Stimulated activated naive CD8-positive, alpha-beta T cell treated with anti-CD3 and anti-CD28 coated beads, Interleukin-15, Interleukin-2, amounts not matched to agents 100 U/mL and 50 U/mL, for 24 hours (primary cell): ENCODE measurements around the gene HHATL.
A peak's percentile ranks its signal among the peaks of the same experiment; 100 is the strongest.

Experiments
- ATAC-seq: fragments of 150-1000 bp; cut with Tn5 transposase; one replicate; pipeline ENCODE4 v1.10.0; 2021
- DNase-seq: peaks from one replicate; pipeline ENCODE4 v3.0.0; 2021

The HHATL gene

DNA sequence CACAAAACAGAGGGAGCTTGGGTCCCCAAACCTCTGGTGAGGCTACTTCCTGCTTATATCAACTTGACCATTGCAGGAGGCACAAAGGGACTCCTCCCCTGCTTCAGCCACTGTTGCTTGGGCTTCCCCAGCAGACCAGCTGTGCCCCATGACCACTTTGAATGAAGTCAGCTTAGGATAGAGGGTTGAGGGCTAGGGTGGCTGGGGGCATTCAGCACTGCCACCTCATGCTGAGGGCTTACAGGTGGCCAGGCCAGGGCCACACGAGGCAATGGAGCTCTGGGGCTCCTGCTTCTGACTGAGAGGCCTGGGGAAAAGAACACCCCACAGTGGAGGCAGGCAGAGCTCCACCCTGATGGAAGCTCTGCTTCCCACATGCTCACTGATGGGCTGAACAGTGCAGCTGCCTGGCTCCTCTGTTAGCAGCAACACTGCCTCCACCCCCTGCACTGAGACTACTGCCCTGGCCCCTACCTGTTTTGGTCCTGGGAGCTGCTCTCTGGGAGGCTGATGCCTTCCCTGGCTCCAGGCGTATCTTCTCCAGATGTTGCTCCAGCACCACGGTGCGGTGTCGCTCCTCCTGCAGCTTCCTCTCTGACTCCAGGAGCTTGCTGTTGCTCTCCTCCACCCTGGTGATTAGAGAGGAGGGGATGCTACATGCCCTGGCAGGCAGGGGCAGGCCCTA is 10.2 kb upstream of the HHATL start:
- DNase-seq (no peak), ATAC-seq (no peak)

- DNase-seq, result no peak
- ATAC-seq, result no peak
Measured at GRCh38 chr3:42712344-42712648, 9.7 kb upstream of the HHATL start.

GRCh38 chr3:42711491-42712343 is 9.1 kb upstream of the HHATL start:
- DNase-seq (no peak), ATAC-seq (no peak)

DNA sequence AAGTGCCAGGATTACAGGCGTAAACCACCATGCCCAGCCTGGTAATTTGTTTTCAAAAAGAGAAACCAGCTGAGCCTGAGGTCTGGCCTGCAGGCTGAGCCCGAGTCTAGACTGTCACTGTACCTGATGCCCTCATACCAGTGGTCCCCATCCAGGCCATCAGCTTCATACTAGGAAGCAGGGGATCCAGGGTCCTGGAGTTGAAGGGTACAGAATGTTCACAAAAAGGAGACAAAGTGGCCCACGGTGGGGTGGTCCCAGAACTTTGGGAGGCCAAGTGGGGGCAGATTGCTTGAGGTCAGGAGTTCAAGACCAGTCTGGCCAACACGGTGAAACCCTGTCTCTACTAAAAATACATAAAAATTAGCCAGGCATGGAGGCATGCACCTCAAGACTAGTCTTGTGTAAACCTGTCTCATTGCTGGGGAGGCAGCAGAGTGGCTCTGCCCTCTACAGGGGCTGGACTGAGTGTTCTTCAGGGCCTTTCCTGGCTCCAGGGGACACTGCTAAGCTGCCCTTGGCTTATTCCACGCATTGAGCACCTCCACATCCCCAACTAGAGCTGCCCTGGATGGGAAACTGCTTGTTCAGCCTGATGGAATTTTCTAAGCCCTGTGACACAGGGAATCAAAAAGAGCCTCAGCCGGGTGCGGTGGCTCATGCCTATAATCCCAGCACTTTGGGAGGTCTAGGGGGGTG is 7.9 kb upstream of the HHATL start:
- ATAC-seq (no peak), DNase-seq (no peak)

DNA sequence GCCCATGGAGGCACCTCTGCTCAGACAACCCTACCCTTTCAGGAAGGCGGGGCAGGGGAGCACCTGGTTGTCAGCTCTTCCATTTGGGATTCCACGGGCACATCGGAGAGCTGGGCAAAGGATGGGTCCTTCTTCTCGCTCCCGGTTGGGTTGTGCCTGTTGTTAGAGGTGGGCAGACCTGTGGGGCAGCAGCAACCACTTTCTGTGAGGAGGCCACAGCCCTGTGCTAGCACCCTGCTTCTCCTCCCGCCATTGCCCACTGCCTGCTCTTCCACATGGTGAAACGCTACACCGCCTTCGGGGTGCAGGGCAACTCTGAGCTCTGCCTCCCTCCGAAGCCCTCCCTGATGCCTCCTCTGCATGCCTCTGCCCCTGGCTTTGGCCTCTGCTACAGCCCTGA is 7.0 kb upstream of the HHATL start:
- no peak for DNase-seq

DNA sequence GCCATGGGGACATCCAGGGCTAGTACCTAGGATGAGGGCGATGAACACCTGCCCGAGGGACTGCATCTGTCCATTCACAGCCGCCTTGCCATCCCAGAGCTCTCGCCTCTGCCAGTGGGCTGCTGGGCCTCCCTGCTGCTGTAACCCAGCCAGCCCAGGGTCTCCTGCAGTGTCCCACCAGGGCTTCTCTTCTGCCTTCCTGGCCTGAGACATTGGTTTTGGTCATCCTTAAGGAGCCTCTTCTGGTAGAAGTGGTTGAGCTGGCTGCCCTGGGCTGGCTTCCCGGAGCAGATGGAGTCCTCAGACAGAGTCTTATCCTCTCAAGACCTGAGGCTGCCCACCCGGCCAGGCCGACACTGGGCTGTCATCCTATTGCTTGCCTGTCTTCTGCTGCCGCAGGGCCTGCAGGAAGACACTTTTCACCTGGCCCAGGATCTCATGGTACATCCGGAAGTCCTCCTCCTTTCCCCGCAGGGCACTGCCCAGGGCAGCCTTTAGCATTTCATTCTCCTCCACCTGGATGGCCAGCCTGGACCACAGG is 6.1 kb upstream of the HHATL start:
- DNase-seq (no peak), ATAC-seq (no peak)

More for the DNA sequence above, 7.0 kb upstream of the HHATL start:
- no peak for ATAC-seq

GRCh38 chr3:42707620-42708355 is 5.2 kb upstream of the HHATL start:
- DNase-seq (no peak), ATAC-seq (no peak)

DNA sequence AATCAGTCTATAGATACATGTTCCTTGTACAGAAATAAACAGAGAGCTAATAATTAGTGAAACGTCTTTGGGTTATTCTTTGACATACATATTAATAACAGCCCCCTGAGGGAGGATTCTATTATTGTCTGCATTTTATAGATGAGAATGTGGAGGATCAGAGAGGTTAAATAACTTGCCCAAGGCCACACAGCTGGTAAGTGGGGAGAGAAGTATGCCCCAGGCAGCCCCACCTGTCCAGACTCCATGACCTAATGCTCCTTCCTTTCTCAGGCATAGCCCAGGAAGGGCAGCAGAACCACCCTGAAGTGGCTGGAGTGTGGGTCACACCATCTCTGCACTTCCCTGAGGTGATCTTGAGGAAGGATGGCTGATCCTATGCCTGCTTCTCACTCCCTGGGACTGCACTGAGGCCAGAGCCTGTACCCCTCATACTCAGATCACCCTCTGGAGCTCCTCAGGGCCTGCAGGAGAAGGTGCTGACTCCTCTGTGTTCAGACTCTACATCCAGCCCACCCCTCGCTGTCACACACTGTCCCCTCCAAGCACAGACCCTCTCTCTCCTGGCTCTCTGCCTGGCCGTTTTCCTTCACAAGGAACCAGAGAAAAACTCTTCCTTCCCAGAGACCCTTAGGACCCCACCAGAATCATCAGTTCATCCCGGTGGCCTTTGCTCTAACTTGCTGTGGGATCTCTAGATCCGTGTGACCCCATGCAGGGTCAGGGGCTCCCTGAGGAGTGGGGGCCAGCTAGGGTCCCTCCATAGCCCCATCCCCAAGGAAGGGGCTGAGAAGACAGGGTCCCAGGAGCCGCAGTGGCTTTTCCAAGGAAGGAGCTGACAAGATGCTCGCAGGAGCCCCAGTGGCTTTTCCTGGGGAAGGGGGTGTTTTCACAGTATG is 4.4 kb upstream of the HHATL start:
- no peak for DNase-seq
- no peak for ATAC-seq

- ATAC-seq (no peak), DNase-seq (no peak)
Measured at GRCh38 chr3:42705962-42706585, 3.5 kb upstream of the HHATL start.

DNA sequence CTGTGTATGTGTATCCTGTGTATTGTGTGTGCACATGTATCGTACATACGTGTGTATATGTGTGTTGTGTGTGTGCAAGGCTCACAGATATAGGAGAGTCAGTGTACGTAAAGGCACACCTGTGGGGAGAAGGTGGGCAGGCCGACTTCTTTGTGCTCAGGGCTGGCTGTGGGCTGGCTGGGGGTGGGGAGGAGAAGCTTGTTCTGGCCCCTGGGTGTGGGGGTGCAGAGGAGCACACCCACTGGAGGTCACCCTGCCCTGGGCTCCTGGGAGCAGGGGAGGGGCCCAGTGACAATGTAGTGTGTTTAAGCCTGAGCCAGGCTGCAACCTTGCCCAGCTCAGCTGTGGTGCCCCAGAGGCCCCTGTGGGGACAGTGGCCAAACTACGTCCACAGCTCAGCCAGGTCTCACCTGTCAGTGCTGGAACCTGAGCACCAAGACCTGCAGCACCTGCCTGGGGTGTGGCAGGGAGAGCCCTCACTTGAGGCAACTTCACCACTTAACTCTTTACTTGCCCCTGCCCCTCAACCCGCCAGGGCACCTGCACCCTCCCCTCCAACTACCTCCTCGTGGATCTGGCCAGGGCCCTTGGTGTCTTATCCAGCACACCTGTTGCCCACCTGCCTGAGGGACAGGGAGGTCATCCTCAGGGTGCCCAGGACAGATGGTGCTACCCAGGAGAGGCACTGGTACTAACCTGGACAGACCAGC is 2.6 kb upstream of the HHATL start:
- ATAC-seq, result no peak

GRCh38 chr3:42704136-42704841 is 1.7 kb upstream of the HHATL start:
- DNase-seq (no peak), ATAC-seq (no peak)

More for the DNA sequence above, 2.6 kb upstream of the HHATL start:
- DNase-seq, result no peak

DNA sequence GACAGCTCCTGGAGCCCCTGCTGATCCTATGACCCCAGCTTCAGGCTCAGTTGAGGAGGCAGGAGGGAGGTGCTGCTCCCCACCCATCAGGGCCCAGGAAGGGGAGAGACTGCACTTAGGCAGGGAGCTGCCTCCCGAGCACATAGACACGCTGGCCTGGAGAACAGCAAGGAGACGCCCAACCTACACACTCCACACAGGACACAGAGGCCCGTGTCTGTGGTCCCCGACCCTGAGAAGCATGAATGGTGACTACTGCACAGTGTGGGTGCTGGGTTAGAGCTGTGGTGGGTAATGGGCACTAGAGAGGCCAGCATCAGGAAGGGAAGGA is 1.1 kb upstream of the HHATL start:
- ATAC-seq, result no peak
- no peak for DNase-seq

- ATAC-seq (no peak), DNase-seq (no peak)
Measured at GRCh38 chr3:42702982-42703694, 540 bp upstream of the HHATL start.

DNA sequence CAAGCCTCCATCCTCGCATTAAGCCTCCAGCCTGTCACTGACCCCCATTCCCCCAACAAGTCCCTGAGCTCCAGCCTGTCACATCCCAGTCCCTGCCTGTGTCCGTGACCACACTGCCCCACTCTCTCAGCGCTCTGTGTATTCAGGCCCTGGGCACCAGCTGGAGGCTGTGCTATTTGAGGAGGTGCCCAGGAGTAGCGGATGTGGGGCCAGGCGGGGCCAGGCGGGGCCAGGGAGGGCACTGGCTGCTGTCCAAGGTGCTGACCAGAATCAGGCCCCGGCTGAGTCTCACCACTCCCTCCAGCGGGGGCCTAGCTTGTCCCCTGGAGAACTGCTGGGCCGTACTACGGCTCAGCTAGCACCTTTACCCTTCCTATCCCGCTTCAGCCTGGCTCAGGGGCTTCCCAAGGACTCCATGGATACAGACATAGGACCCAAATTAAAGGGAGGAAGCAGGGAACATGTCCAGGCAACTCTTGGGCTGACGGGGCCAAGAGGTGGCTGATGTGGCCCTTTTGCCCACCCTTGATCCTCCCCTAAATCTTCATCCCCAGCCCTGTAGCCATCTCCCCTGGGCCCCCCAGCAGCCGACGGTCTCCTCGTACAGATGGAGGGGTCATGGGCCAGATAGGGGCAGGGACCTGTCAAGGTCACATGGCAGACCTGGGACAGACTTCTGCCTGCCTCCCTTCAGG is 1.1 kb downstream of the HHATL start:
- DNase-seq, result peak; percentile 73
- peak; percentile 67 for ATAC-seq

DNA sequence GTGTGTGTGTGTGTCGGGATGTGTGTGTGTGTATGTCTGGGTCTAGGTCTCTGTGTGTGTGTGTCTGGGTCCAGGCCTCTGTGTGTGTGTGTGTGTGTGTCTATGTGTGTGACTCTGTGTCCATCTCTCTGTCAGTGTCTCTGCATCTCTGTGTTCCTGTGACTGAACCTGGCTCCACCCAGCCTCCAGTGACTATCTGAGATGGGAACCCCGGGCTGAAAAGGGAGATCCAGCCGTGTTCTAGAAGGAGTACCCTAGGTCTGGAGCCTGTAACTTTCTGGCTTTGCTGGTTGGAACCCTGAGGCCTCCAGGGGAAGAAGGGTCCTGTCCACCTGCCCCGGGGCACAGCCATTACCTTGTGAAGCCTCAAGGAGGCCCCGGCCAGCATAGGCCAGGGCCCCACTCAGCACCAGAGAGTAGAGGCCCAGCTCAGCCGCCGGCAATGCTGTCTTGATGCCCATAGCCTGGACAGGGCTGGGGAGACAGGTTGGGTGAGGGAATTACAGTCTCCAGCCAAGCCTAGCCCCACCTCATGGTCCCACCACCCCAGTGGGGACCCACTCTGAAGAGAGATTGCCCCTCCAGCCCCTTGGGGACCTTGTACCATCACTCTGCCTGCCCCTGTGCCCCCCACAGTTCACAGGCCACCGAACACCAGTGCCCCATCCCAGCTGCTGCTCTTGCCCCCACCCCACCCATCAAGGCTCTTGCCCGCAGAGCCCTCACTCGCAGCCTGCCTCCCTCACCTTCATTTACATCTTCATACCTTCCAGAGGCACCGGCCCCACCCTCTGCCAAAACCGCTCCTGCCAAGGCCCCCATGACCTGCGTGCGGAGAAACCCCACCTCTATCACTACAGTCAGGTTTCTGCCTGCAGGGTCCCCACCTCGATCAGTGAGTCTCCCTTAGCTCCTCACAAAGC is 2.0 kb downstream of the HHATL start:
- DNase-seq (no peak), ATAC-seq (no peak)

DNA sequence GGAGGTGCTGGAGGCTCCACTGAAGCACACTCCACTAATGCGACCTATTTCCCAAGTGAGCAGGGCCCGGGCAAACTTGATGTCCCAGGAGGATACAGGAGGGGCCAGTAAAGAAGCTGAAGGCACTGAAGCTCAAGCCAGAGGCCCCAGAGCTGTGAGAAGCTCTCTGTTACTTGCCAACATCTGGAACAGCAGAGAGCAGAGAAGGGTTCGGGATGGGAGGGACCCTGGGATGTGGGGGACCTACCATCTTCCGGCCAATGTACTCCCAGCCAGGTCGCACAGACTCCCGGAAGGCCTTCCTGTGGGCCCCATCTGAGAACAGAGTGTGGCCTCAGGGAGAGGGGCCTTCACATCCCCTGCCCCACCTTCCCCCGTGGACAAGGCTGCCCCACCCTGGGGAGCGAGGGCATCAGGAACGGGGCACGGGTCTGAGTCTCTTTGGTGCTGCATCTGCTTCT is 3.1 kb downstream of the HHATL start:
- ATAC-seq, result no peak

GRCh38 chr3:42698911-42699230 is 3.7 kb downstream of the HHATL start:
- ATAC-seq (no peak), DNase-seq (peak; percentile 14)

More for the DNA sequence above, 3.1 kb downstream of the HHATL start:
- DNase-seq, result no peak
